ENCODE measurements around the gene MACROD2.

The MACROD2 gene

GRCh38 chr20:15863735-15864134, 1868.4 kb downstream of the MACROD2 start:
- no peak for DNase-seq

GRCh38 chr20:15865553-15865952, 1870.2 kb downstream of the MACROD2 start:
- no peak for DNase-seq

- DNase-seq = no peak
These were observed 1871.8 kb downstream of the MACROD2 start for GRCh38 chr20:15866916-15867730.

GRCh38 chr20:15867899-15868298, 1872.6 kb downstream of the MACROD2 start:
- no peak for DNase-seq

GRCh38 chr20:15875446-15875845, 1880.1 kb downstream of the MACROD2 start:
- DNase-seq = no peak

GRCh38 chr20:15882553-15882952, 1887.2 kb downstream of the MACROD2 start:
- DNase-seq = no peak

- no peak for DNase-seq
These were observed 1890.9 kb downstream of the MACROD2 start for GRCh38 chr20:15886250-15886649.

- no peak for DNase-seq
These were observed 1892.1 kb downstream of the MACROD2 start for GRCh38 chr20:15887387-15887786.

GRCh38 chr20:15889061-15889460, 1893.7 kb downstream of the MACROD2 start:
- no peak for DNase-seq

- DNase-seq = no peak
These were observed 1894.4 kb downstream of the MACROD2 start for GRCh38 chr20:15889514-15890256.

GRCh38 chr20:15890407-15890982, 1895.2 kb downstream of the MACROD2 start:
- DNase-seq = no peak

- no peak for DNase-seq
These were observed 1899.8 kb downstream of the MACROD2 start for GRCh38 chr20:15895126-15895525.

- DNase-seq = peak; percentile 4
These were observed 1900.3 kb downstream of the MACROD2 start for GRCh38 chr20:15895560-15896084.

GRCh38 chr20:15899967-15900366, 1904.7 kb downstream of the MACROD2 start:
- no peak for DNase-seq

GRCh38 chr20:15900443-15900842, 1905.1 kb downstream of the MACROD2 start:
- no peak for DNase-seq

- peak; percentile 10 for DNase-seq
These were observed 1907.2 kb downstream of the MACROD2 start for GRCh38 chr20:15902493-15902892.

GRCh38 chr20:15905661-15906060, 1910.3 kb downstream of the MACROD2 start:
- no peak for DNase-seq

GRCh38 chr20:15909995-15910394, 1914.7 kb downstream of the MACROD2 start:
- no peak for DNase-seq

GRCh38 chr20:15911581-15911980, 1916.3 kb downstream of the MACROD2 start:
- DNase-seq = no peak

- no peak for DNase-seq
These were observed 1918.2 kb downstream of the MACROD2 start for GRCh38 chr20:15913391-15914025.

GRCh38 chr20:15916623-15917022, 1921.3 kb downstream of the MACROD2 start:
- no peak for DNase-seq

GRCh38 chr20:15917283-15917682, 1922.0 kb downstream of the MACROD2 start:
- no peak for DNase-seq

GRCh38 chr20:15918631-15919030, 1923.3 kb downstream of the MACROD2 start:
- DNase-seq = no peak

All from hematopoietic multipotent progenitor cell treated with erythropoietin and hydrocortisone succinate and interleukin-3 and kit ligand, for 6 days (in vitro differentiated cells).